ENCODE data around the gene DYRK2.

DNA sequence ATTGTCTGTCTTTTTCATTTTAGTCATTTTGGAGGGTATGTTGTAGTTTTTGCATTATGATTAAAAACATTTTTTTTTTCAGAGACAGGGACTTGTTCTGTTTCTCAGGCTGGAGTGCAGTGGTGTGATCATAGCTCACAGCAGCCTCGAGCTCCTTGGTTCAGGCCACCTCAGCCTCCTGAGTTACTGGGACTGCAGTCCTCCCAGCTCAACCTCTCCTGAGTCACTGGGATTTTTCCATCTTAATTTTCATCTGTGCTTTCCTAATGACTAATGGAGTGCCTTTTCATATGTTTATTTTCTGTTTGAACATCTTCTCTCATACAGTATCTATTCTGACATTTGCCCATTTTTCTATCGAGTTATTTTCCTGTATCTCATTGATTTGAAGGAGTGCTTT is 52.6 kb downstream of the DYRK2 start:
- TF ChIP-seq, protein P1, sequence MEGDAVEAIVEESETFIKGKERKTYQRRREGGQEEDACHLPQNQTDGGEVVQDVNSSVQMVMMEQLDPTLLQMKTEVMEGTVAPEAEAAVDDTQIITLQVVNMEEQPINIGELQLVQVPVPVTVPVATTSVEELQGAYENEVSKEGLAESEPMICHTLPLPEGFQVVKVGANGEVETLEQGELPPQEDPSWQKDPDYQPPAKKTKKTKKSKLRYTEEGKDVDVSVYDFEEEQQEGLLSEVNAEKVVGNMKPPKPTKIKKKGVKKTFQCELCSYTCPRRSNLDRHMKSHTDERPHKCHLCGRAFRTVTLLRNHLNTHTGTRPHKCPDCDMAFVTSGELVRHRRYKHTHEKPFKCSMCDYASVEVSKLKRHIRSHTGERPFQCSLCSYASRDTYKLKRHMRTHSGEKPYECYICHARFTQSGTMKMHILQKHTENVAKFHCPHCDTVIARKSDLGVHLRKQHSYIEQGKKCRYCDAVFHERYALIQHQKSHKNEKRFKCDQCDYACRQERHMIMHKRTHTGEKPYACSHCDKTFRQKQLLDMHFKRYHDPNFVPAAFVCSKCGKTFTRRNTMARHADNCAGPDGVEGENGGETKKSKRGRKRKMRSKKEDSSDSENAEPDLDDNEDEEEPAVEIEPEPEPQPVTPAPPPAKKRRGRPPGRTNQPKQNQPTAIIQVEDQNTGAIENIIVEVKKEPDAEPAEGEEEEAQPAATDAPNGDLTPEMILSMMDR (IDR thresholded peaks at IDR 0.05), result no peak
- TF ChIP-seq EP300 (IDR thresholded peaks at IDR 0.05; ENCODE audit: low read depth), result no peak
- TF ChIP-seq POLR2AphosphoS5 (IDR thresholded peaks at IDR 0.05), result no peak
- no peak for TF ChIP-seq POLR2A (IDR thresholded peaks at IDR 0.05)

Measured in transverse colon (tissue), 4 donors.